GM21786 (cell line): Measurements from ENCODE around the gene TRPC4AP.

Source experiments
- ATAC-seq: cut with Tn5 transposase; IDR thresholded peaks from one replicate; pipeline ENCODE4 v1.9.1; 2021; ENCODE audit not compliant: unreplicated experiment

TRPC4AP gene

GRCh38 chr20:34971561-34972235, 120.9 kb downstream of the TRPC4AP start:
- no peak for ATAC-seq

GRCh38 chr20:34970846-34971560, 121.6 kb downstream of the TRPC4AP start:
- ATAC-seq, result no peak

GRCh38 chr20:34970193-34970840, 122.3 kb downstream of the TRPC4AP start:
- no peak for ATAC-seq

- no peak for ATAC-seq
Measured at GRCh38 chr20:34968042-34968775, 124.4 kb downstream of the TRPC4AP start.

GRCh38 chr20:34967421-34967820, 125.2 kb downstream of the TRPC4AP start:
- no peak for ATAC-seq

GRCh38 chr20:34965051-34965450, 127.6 kb downstream of the TRPC4AP start:
- no peak for ATAC-seq

GRCh38 chr20:34964486-34964885, 128.1 kb downstream of the TRPC4AP start:
- no peak for ATAC-seq

- ATAC-seq, result no peak
Measured at GRCh38 chr20:34956751-34957472, 135.7 kb downstream of the TRPC4AP start.

GRCh38 chr20:34956041-34956458, 136.6 kb downstream of the TRPC4AP start:
- no peak for ATAC-seq

- peak; percentile 81 for ATAC-seq
Measured at GRCh38 chr20:34955231-34956040, 137.2 kb downstream of the TRPC4AP start, which contains the start of the genes GSS and MYH7B. Gene GSS (minus strand): TSS chr20:34955806. CDS start chr20:34951852, 3,954 bp downstream. Gene MYH7B (plus strand): TSS chr20:34955868. CDS start chr20:34978006, 22,138 bp downstream.

GRCh38 chr20:34954904-34955230, 137.7 kb downstream of the TRPC4AP start:
- no peak for ATAC-seq

- ATAC-seq, result no peak
Measured at GRCh38 chr20:34953960-34954359, 138.6 kb downstream of the TRPC4AP start.

GRCh38 chr20:34952671-34953070, 139.9 kb downstream of the TRPC4AP start:
- ATAC-seq, result no peak
